Limb (tissue), 2 donors: ENCODE measurements around the gene C2orf92.
A peak's percentile ranks its signal among the peaks of the same experiment; 100 is the strongest.
"Not testable (repeated sequence)": the region's sequence is repeated elsewhere in the genome, so short reads cannot be mapped to it uniquely, and the experiment has no call there.

Experiments
- DNase-seq, 2 donors: peaks; one replicate each; pipeline ENCODE4 v3.0.0-alpha.2; 2016; ENCODE audit errors: extremely low spot score in 2 of 2

Gene C2orf92

GRCh38 chr2:97660044-97660774 is 9.3 kb upstream of the C2orf92 start:
- DNase-seq: no peak

- no peak for DNase-seq
Measured at GRCh38 chr2:97660775-97661389, 8.6 kb upstream of the C2orf92 start.

- no peak for DNase-seq
Measured at GRCh38 chr2:97661927-97662326, 7.6 kb upstream of the C2orf92 start.

- DNase-seq: no peak
Measured at GRCh38 chr2:97662386-97662894, 7.1 kb upstream of the C2orf92 start.

- peak; percentile 70 to 81 for DNase-seq
Measured at GRCh38 chr2:97662895-97663625, 6.5 kb upstream of the C2orf92 start.

GRCh38 chr2:97663626-97663961 is 5.9 kb upstream of the C2orf92 start:
- DNase-seq: no peak

- peak; percentile 98 to 99 for DNase-seq
Measured at GRCh38 chr2:97663962-97664635, 5.4 kb upstream of the C2orf92 start, which contains the start of gene ACTR1B. Gene ACTR1B, minus strand, starts transcription at chr2:97664044. Its CDS starts 154 bp downstream, at chr2:97663890.

GRCh38 chr2:97664636-97664970 is 4.9 kb upstream of the C2orf92 start:
- peak in 1 of 2 donors; percentile 6 for DNase-seq

GRCh38 chr2:97670471-97670870 is 958 bp downstream of the C2orf92 start:
- no peak for DNase-seq

- DNase-seq: no peak
Measured at GRCh38 chr2:97671526-97671925, 2.0 kb downstream of the C2orf92 start.

- not testable (repeated sequence) for DNase-seq
Measured at GRCh38 chr2:97672606-97673140, 3.2 kb downstream of the C2orf92 start.

- no peak for DNase-seq
Measured at GRCh38 chr2:97673182-97673914, 3.8 kb downstream of the C2orf92 start.

GRCh38 chr2:97673915-97674283 is 4.4 kb downstream of the C2orf92 start:
- DNase-seq: no peak

GRCh38 chr2:97675430-97676113 is 6.1 kb downstream of the C2orf92 start:
- DNase-seq: no peak

GRCh38 chr2:97676620-97677019 is 7.1 kb downstream of the C2orf92 start:
- no peak for DNase-seq

- no peak for DNase-seq
Measured at GRCh38 chr2:97677480-97677879, 8.0 kb downstream of the C2orf92 start.

- DNase-seq: no peak
Measured at GRCh38 chr2:97678298-97678697, 8.8 kb downstream of the C2orf92 start.

- not testable (repeated sequence) for DNase-seq
Measured at GRCh38 chr2:97687235-97687634, 17.7 kb downstream of the C2orf92 start.

GRCh38 chr2:97688062-97688827 is 18.7 kb downstream of the C2orf92 start:
- DNase-seq: no peak

GRCh38 chr2:97691166-97691565 is 21.7 kb downstream of the C2orf92 start:
- DNase-seq: no peak
